Measurements from ENCODE around the gene CLSTN3.
"Not testable (repeated sequence)": the region's sequence is repeated elsewhere in the genome, so short reads cannot be mapped to it uniquely, and the experiment has no call there.

CLSTN3 gene

DNA sequence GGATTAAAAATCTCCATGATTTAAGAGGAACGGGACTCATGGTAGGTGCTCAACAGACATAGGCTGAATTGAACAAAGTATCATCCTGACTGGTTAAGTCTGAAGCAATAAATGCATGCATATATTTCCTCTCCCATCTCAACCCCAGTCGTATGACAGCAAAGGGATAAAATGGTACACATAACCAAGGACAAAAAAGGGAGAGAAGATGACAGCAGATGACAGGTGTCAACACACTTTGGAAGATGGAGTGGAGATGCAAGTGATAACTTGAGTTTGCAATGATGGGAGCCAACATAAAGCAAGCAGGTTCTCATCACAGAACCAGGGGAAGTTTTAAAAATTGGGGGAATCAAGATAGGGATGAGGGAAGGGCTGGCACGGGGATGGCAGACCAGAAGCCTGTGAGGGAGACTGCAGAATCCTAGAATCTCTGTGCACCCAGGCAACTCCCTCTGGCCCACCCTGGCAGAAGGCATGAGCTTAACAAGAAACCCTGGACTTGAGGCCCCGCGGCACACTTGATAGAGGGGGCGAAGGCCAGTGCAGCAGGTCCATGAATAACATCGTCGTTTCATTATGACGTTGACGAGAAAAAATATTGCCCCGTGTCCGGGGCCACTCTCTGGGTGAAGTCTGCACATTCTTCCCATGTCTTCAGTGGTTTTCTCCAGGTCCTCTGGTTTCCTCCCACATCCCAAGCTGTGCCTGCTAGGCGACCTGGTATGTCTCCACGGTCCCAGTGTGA lies 26.2 kb upstream of the CLSTN3 start:
- no peak for DNase-seq (ENCODE audit: low read depth in 2 of 2)
- TF ChIP-seq, protein P1, sequence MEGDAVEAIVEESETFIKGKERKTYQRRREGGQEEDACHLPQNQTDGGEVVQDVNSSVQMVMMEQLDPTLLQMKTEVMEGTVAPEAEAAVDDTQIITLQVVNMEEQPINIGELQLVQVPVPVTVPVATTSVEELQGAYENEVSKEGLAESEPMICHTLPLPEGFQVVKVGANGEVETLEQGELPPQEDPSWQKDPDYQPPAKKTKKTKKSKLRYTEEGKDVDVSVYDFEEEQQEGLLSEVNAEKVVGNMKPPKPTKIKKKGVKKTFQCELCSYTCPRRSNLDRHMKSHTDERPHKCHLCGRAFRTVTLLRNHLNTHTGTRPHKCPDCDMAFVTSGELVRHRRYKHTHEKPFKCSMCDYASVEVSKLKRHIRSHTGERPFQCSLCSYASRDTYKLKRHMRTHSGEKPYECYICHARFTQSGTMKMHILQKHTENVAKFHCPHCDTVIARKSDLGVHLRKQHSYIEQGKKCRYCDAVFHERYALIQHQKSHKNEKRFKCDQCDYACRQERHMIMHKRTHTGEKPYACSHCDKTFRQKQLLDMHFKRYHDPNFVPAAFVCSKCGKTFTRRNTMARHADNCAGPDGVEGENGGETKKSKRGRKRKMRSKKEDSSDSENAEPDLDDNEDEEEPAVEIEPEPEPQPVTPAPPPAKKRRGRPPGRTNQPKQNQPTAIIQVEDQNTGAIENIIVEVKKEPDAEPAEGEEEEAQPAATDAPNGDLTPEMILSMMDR (IDR thresholded peaks at IDR 0.05; ENCODE audit: low read depth, low read length) = no peak

DNA sequence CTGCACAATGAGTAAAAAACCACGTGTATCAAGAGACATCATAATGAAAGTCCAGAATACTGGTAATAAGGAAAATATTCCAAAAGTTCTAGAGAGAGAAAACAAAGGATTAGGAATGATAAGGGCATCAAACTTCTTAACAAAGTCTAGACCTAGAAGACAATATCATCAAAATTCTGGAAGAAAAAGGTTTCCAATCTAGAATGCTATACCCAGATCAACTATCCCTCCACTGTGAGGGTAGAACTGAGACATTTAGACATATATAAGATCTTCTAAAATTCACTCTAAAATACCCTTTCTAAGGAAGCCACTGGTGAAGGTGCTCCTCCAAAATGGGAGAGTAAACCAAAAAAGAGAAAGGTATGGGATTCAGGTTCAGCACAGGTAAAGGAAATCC lies 24.1 kb upstream of the CLSTN3 start:
- TF ChIP-seq, protein P1 (IDR thresholded peaks at IDR 0.05; ENCODE audit: low read depth, low read length) = no peak
- no peak overlapping the region for H3K4me3 ChIP-seq (replicated peaks in 1 of 2; ENCODE audit: low read depth in 2 of 2, low read length in 2 of 2)
- DNase-seq (ENCODE audit: low read depth in 2 of 2) = no peak

More for the DNA sequence above, 26.2 kb upstream of the CLSTN3 start:
- H3K4me3 ChIP-seq (replicated peaks in 1 of 2; ENCODE audit: low read depth in 2 of 2, low read length in 2 of 2) = no peak overlapping the region

DNA sequence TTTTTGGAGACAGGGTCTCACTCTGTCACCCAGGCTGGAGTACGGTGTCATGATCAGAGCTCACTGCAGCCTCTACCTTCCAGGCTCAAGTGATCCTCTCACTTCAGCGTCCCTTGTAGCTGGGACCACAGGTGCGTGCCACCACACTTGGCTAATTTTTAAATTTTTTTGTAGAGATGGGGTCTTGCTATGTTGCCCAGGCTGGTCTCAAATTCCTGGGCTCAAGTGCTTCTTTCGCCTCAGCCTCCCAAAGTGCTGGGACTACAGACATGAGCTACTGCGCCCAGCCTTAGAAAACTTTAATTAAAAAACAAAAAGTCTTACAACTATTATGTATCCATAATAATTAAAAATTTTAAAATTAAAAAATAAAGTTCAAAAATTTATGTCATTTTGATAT lies 23.0 kb upstream of the CLSTN3 start:
- DNase-seq (ENCODE audit: low read depth in 2 of 2) = not testable (repeated sequence)
- H3K4me3 ChIP-seq (replicated peaks in 1 of 2; ENCODE audit: low read depth in 2 of 2, low read length in 2 of 2) = peak overlapping the region in 1 of 2 donors; percentile 10

DNA sequence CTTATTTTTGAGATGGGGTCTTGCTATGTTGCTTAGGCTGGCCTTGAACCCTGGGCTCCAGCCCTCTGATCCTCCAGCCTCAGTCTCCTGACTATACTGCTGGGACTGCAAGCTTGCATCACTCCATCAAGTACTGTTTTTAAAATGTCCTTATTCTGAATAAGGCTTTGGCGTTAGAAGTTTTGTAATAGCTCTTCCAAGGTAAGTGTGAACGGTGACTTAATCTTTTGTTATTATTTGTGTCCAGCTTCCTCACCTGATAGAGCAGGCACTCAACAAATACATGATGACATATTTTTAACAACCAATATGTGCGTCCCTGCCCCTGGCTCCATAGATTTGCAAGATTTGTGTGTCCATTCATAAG lies 22.6 kb upstream of the CLSTN3 start:
- peak overlapping the region; percentile 66 to 78 for H3K4me3 ChIP-seq (replicated peaks in 1 of 2; ENCODE audit: low read depth in 2 of 2, low read length in 2 of 2)
- DNase-seq (ENCODE audit: low read depth in 2 of 2) = peak in 1 of 2 donors; percentile 31
- TF ChIP-seq, protein P1 (IDR thresholded peaks at IDR 0.05; ENCODE audit: low read depth, low read length) = no peak

DNA sequence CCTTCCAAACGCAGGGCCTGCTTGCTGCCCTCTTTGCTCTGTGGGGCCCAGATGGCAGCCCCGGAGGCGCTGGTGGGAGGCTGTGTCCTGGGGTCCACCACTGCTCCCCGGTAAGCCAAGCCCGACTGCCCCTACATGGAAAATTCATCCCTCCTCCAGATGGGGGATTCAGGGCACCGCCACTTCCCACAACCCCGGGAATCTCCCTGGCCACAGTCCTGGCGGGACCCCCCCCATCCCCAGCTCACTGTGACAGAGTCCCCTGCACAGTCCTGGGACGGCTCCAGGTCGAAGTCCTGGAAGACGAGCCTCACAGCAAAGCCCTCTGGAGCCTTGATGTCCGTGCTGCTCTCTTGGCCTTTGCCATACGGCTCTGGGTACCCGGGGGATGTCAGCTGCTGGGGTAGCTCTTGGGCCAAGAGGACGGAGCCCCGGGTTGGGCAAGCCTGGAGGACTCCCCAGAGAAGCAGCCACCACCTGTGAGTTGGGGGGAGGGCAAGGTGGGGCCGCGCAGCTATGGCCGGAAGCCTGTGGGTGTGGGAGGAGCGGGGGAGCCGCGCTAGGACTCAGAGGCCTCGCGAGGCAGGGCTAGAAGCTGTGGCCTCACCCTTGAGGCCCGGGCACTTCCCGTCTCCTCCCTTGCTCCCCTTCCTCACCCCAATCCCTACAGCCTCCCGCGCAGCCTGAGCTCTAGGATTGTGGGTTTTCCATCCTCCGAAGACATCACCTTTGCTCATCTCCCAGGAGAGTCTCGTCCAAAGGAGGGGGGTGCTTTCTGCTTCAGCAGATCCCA lies 22.0 kb upstream of the CLSTN3 start:
- DNase-seq (ENCODE audit: low read depth in 2 of 2) = peak; percentile 82 to 83
- TF ChIP-seq, protein P1 (IDR thresholded peaks at IDR 0.05; ENCODE audit: low read depth, low read length) = no peak

DNA sequence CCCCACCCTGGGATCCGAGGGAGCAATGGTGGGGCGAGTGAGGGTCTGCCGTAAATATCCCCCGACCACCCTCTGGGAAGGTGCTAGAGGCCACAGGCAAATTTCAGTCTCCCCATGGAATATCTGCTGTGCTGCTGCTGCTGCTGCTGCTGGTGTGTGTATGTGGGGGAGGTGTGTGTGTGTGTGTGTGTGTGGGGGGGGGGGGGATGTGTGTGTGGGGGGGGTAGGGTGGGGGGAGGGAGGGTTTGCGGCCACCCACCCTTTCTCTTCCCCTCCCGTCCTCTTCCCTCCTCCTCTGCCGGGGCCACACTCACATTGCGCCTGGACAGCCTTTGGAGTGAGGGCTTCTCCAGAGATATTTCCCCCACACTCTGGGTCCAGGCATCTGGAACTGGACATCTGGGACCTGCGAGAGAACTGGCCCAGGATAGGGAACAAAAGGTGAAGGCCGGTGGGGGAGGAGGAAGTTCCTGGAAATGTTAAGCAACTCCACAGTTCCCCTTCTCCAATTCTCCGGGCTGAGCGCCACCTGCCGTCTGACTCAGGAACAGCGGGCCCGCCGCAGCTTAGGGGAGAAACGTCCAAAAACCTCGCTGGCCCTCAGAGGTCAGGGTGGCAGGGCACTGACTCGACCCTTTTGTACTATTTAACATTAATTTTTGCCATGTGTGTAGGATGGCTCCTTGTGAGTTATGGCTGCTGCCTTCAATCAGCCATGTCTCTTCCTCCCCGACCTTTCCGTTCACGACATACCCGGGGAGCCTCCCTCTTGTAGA lies 21.2 kb upstream of the CLSTN3 start, which contains the start of gene C1RL:
Gene C1RL, minus strand, starts transcription at position 419 of the 776 bp plus-strand sequence. Its CDS starts 34 bp downstream, at position 385.
- peak within 1 kb of the TSS; percentile 66 to 78 for H3K4me3 ChIP-seq (replicated peaks in 1 of 2; ENCODE audit: low read depth in 2 of 2, low read length in 2 of 2)
- TF ChIP-seq, protein P1 (IDR thresholded peaks at IDR 0.05; ENCODE audit: low read depth, low read length) = peak; percentile 100
- peak; percentile 92 to 96 for DNase-seq (ENCODE audit: low read depth in 2 of 2)

More for the DNA sequence above, 22.0 kb upstream of the CLSTN3 start:
- H3K4me3 ChIP-seq (replicated peaks in 1 of 2; ENCODE audit: low read depth in 2 of 2, low read length in 2 of 2) = peak overlapping the region; percentile 66 to 78

Measured in cardiac fibroblast (primary cell).